Germinal center (tissue), 1 donor: ENCODE measurements around the gene TOPORS.

Experiments
- DNase-seq: peaks from one replicate; pipeline ENCODE4 v3.0.0; 2012; ENCODE audit warnings: mixed read lengths, low spot score

Gene TOPORS

DNA sequence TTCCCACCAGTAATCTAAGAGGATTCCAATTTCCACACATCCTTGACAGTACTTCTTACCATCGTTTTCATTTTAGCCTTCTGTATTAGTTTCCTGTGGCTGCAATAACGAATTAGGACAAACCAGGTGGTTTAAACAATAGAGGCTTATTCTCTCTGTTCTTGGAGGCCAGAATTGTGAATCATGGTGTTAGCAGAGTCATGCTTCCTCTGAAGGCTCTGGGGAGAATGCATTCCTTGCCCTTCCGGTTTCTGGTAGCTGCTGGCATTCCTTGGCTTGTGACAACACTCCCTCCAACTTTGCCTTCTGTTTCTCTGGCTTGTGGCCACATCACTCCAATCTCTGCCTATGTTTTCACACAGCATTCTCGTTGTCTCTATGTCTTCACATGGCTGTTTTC is 49.9 kb downstream of the TOPORS start:
- DNase-seq: no peak

DNA sequence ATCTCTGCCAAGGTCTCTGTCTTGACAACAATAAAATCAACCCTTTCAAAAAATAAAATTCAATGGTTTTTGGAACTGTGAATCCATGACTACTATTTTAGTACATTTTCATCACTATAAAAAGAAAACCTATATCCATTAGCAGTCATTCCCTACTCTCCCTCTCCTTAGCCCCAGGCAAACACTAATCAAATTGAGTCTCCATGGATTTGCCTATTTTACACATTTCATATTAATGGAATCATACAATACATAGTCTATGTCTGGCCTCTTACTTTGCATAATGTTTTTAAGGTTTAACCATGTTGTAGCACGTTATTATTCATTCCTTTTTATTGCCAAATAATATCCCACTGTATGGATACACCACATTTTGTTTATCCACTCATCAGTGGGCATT is 50.5 kb downstream of the TOPORS start:
- no peak for DNase-seq

DNA sequence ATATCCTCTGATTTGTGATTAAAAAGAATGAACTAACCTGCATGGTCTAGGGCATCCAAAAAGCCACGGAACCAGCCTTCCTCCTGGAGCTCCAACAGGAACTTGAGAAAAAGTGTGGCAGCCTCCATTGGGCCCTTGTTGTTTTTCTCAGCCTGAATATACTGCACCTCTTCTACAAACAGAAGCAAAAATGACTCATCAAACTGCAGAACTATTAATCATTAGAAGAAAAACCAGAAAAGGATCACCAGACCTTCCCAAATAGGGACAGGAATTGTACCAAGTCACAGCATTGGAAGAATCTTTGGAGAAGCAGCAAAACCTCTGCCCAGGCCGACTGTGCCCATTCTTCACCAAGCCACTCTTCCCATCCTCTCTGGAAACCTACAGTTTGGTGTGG is 51.6 kb downstream of the TOPORS start:
- no peak for DNase-seq

DNA sequence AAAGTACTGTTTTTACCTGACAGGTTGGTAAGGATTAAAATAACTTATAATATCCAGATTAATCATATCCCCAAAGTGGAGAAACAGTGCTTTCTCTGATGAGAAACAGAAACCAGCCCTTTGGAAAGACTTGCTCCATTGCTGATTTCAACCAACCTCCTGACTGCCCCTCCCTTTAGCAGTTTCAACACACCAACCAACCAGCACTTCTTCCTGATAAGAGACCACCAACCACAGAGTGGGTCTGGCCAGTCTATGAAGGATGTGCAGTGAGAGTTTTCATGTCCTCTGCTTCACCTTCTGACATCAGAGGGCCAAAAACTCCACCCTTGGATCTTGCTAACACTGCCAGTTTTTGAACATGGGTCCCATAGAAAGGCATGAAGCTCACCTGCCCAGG is 54.5 kb downstream of the TOPORS start:
- no peak for DNase-seq

DNA sequence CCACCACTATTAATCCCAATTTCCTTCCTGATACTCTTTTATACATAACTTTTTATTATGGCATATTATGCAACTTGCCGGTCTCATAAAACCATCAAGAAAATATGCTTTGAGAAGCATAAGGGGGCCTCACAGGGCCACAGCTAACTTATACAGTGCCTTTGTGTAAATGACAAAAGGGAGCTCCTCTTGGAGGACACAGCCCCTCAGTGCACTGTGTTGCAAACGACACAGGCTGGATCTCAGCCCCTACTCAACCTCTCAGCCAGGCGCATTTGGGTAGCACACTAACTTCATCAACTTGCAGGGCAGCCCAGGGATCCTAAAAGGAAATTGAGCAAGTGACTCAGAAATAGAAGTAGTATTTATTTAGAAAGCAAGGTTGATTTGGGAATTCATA is 61.8 kb downstream of the TOPORS start:
- DNase-seq: no peak
